Measurements from ENCODE around the gene CST7.
"Not testable (repeated sequence)": the region's sequence is repeated elsewhere in the genome, so short reads cannot be mapped to it uniquely, and the experiment has no call there.

The CST7 gene

GRCh38 chr20:24998631-24999445, 49.8 kb downstream of the CST7 start:
- in situ Hi-C loops (cut with MboI; ENCODE audit: low sequenced_read_pairs): loop anchor here (10.0 kb wide), 2 partner anchors 176 to 406 kb away; partner anchors contain the start of gene GINS1

GRCh38 chr20:24999568-24999967, 50.5 kb downstream of the CST7 start:
- in situ Hi-C loops (cut with MboI; ENCODE audit: low sequenced_read_pairs): loop anchor here (10.0 kb wide), 2 partner anchors 175 to 405 kb away; partner anchors contain the start of gene GINS1

DNA sequence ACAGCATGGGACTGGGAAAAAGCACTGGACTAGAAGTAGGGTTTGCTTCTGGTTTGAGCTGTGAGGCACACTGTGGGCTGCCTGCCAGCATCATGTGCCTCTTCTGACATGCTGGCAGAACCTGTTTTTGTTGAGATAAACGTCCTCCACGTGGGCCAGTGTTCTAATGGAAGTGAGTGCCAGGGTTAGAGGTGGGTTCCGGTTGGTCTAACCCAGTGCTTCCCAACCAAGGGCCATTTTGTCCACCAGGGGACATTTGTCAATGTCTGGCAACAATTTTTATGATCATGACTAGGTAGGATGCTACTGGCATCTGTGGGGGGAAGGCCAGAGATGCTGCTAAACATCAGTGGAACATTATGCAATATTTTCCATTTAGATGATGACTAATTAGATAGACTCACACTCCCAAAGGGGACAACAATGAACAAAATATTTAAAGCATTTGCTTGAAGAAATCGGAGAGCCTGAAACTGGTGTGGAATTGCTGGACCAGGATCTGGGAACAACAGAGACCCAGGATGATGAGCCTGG, 51.3 kb downstream of the CST7 start:
- in situ Hi-C loops (cut with MboI; ENCODE audit: low sequenced_read_pairs): no loop called here

DNA sequence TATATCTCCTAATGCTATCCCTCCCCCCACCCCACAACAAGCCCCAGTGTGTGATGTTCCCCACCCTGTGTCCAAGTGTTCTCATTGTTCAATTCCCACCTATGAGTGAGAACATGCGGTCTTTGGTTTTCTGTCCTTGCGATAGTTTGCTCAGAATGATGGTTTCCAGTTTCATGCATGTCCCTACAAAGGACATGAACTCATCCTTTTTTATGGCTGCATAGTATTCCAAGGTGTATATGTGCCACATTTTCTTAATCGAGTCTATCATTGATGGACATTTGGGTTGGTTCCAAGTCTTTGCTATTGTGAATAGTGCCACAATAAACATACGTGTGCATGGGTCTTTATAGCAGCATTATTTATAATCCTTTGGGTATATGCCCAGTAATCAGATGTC, 52.3 kb downstream of the CST7 start:
- in situ Hi-C loops (cut with MboI; ENCODE audit: low sequenced_read_pairs): not testable (repeated sequence)

DNA sequence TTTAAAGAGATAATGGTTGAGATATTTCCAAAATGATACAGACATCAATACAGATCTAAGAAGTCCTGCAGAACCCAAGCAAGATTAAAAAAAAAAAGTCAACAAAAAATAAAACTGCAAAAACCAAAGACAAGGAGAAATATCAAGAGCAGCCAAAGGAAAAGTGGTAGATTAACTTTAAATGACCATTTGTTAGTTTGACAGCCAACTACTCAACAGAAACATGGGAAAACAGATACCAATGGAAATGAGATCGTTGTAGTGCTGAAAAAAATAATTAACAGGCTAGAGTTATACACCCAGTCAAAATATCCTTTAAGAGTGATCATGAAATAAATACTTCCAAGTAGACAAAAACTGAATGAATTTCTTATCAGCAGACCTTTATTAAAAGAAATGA, 53.9 kb downstream of the CST7 start:
- in situ Hi-C loops (cut with MboI; ENCODE audit: low sequenced_read_pairs): no loop called here

DNA sequence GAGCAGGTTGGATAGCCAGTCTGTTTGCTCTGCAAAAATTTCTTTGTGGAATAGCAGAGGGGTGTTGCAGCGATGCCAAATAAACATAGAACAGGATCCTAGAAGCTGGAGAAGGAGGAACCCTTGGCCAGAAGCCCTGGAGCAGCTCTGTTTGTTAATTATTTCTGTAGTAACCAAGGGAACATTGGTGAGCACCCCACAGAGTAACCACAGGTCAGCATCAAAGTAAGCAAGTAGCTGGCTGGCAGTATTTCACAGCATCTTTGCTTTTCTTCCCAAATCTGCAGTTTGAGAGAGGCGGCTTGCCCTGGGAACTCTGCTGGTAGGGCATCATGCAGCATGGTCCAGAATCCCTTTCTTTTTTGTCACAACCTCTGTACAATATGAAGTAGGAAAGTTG, 56.2 kb downstream of the CST7 start:
- in situ Hi-C loops (cut with MboI; ENCODE audit: low sequenced_read_pairs): no loop called here

DNA sequence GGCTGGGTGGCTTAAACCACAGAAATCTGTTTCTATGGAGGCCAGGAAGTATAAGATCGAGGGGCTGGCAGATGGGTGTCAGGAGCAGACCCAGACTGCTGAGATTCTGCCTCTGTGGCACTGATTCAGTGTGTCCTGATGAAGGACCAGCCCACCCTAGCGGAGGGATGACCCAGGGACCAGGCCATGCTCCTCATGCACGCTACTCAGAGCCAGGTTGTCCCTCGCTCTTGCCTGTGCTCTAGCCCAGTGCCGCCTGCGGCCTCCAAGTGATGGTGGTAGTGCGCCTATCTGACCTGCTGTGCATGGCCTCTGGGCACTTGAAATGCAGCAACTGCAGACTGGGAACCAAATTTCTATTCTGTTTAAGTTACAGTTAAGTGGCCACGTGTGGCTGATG, 56.6 kb downstream of the CST7 start:
- in situ Hi-C loops (cut with MboI; ENCODE audit: low sequenced_read_pairs): no loop called here

DNA sequence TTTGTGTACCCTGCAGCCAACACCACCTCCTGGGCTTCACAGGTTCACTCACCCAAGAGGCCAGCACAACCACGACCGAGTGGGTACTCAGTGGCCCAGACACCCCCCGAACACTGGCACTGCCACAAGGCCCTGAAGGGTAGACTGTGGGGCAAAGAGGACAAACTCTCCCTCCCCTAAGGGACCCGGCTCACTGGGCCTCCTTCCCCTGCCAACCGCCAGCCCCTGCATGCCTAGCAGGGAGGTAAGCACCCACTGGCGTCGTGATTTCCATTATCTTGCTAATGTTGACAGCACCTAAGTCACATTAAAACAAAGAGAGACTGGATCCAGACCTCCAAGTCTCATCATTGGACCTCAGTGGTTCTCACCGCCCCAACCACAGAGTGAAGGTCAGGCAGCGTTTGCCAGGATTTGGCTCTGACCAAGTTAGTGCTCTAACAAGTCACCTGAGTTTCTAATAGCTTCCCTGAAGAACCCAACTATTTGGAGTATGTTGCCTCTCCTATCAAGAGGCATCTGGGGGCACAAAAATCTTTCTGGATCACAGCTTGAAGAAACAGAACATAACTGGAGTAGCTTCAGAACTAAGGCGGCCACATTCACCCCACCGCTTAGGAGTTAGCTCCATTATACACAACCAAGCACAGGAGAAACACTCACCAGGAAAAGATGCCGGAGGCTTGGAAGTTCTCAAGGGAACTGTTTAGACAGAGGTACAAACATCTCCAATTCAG, 57.5 kb downstream of the CST7 start:
- in situ Hi-C loops (cut with MboI; ENCODE audit: low sequenced_read_pairs): no loop called here

GRCh38 chr20:25007491-25008305, 58.6 kb downstream of the CST7 start:
- in situ Hi-C loops (cut with MboI; ENCODE audit: low sequenced_read_pairs): no loop called here

DNA sequence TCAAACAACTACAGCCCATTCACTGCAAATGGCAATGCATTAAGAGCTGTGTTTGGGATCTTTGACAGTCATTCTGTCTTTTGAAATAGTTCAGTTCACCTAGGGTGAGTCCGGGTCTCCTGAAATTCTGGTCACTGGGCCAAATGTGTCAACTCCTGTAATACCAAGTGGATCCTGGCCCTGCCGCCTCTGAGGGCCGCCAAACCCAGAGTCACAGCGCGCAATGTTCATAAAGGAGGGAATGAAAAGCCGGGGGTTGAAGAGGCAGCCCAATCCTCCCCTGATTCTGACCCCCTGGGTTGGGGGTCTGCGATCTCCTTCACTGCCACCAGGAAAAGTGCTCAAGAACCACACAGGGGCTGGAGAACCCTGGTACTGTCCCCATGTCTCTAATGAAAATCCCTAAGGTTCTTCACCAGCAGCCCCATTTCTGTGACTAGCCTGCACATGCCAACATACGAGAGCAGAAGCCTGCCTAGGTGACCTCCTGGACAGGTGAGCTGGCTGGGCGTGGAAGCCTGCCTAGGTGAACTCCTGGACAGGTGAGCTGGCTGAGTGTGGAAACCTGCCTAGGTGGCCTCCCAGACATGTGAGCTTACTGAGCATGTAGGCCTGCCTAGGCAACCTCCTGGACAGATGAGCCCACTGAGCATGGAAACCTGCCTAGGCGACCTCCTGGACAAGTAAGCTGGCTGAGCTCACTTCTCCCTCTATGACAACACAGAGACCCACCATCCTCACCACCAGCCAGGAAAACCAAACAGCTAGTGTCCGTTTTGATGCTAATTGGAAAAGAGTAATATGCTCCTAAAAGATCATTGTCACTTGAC, 59.5 kb downstream of the CST7 start:
- in situ Hi-C loops (cut with MboI; ENCODE audit: low sequenced_read_pairs): no loop called here

Measured in HL-60/S4 treated with retinoic acid at 250 ng/mL for 4 days and 3 days (cell line).